Rectal smooth muscle tissue (tissue), 1 donor: ENCODE results near the gene MMP28.
"Not testable (repeated sequence)": the region's sequence is repeated elsewhere in the genome, so short reads cannot be mapped to it uniquely, and the experiment has no call there.

Experiments
- H3K27ac ChIP-seq: one replicate; pipeline ENCODE4 v1.7.0; 2013; ENCODE audit warnings: low read depth, low read length, inconsistent platforms
- H3K27me3 ChIP-seq: one replicate; pipeline ENCODE4 v1.7.0; 2013; ENCODE audit warnings: low read length; ENCODE audit not compliant: control insufficient read depth, insufficient read depth
- H3K36me3 ChIP-seq: one replicate; pipeline ENCODE4 v1.7.0; 2013; ENCODE audit warnings: low read length; ENCODE audit not compliant: control insufficient read depth, insufficient read depth
- H3K4me1 ChIP-seq: one replicate; pipeline ENCODE4 v1.7.0; 2013; ENCODE audit warnings: low read length; ENCODE audit not compliant: control insufficient read depth, insufficient read depth
- H3K4me3 ChIP-seq: one replicate; pipeline ENCODE4 v1.7.0; 2013; ENCODE audit warnings: low read length
- H3K9ac ChIP-seq: one replicate; pipeline ENCODE4 v1.7.0; 2013; ENCODE audit warnings: low read length

Gene MMP28

DNA sequence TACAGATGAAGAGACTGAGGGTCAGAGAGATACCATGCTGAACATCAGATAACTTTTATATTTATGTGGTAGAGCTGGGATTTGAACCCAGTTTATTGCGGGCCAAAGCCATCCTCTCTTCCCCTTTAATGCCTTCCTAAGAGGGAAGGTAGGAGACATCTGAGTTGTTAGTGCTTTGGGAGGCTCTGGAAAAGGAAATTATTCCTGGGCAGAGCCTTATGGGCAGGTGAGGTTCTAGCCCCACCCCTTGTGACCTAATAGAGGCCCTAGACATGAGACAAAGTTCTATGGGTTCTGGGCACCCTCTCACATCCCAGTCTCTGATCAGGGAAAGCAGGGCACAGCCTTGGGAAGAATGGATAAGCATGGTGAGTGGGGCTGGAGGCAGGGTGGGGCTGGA, 34.9 kb downstream of the MMP28 start, which contains the start of gene C17orf50:
Gene C17orf50, plus strand, starts transcription at position 301 of the 400 bp plus-strand sequence. Its CDS starts 55 bp downstream, at position 356.
- H3K36me3 ChIP-seq = no peaks in the 10 kb centered on the region
- no peak within 1 kb of the TSS for H3K9ac ChIP-seq
- H3K4me1 ChIP-seq = peaks cover 2% of the 10 kb centered on the region
- H3K4me3 ChIP-seq = no peak within 1 kb of the TSS
- H3K27me3 ChIP-seq = no peaks in the 10 kb centered on the region
- H3K27ac ChIP-seq = no peak within 1 kb of the TSS

DNA sequence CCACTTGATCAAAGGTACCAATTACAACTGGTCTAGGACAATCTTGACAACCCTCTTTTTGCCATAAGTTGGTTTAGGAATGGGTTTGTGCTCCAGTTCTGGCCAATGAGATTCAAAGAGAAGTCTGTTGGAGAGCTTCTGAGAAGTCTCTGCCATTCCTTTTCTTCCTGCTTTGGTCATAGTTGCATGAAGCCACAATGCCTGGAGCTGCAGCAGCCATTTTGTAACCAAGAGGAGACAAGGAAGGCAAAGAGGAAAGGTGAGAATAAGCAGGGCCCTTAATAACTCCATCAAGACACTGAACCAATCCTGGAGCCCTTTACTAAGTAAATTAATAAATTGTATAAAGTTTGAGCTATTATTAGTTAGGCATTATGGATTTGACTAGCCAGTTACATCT, 38.2 kb downstream of the MMP28 start:
- Histone ChIP-seq H3K4me3 (no peak overlapping the region), H3K36me3 (no peaks in the 10 kb centered on the region), H3K27ac (no peak overlapping the region), H3K4me1 (peaks cover 4% of the 10 kb centered on the region), H3K9ac (no peak overlapping the region), H3K27me3 (peaks cover 4% of the 10 kb centered on the region)

DNA sequence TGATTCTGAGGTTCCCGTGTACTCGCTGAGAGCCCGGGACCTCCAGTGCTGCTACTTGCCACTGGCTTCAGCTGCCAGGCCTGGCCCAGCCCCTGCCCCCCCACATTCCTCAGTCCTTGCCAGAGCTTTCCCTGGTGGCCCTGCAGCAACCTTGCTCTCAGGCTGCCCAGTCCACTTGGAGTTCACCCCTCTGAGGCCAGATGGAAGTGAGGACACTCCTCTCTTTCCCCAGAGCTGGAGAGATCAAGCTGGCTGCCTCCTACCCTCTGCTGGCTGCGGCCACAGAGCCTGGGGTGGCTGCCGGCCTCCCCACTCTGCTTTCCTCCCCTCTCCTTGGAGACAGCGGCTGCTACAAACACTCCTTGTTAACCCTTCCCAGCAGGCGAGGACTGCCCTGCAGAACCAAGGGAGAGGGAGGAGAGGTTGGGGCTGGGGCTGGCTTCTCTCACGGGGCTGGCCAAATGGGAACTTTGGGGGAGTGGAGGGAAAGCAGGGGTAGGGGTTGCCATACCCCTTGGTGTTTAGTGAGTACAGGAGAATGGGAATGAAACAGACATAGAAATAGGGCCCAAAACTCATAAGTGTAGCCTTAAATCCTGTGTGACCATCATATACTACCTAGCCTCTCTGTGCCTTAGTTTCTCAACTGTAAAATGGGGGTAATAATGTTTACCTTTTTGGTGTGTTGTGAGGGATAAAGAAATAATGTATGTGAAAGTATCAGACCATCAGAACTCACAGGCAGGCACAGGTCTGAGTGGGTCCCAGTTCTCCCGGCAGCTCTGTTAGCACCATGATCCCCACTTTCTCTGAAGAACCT, 42.3 kb downstream of the MMP28 start, which contains the start of gene GAS2L2:
Gene GAS2L2, minus strand, starts transcription at position 295 of the 820 bp plus-strand sequence. CDS start 389 bp downstream, outside the sequence.
- H3K4me3 ChIP-seq = peak within 1 kb of the TSS; percentile 32
- peaks cover 4% of the 10 kb centered on the region for H3K4me1 ChIP-seq
- peaks cover 20% of the 10 kb centered on the region for H3K27me3 ChIP-seq
- no peaks in the 10 kb centered on the region for H3K36me3 ChIP-seq
- H3K9ac ChIP-seq = no peak within 1 kb of the TSS
- no peak within 1 kb of the TSS for H3K27ac ChIP-seq

DNA sequence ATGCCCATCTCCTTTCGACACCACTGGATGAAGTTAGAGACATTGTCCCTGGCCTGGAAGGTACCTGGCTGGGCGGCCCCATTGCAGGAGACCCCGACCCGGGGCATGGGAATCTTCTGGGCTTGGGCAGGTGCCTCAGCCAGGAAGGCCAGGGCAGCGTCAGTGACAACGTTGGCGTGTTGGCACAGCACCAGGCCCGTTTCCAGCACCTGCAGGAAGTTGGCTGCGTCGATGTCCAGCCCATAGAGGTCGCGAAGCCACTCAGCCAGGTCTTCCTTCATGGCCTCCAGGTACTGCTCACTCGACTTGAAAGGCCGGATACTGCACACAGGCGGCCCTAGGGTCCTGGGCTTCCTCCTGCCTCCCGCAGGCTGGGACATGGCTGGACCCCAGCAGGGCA, 43.0 kb downstream of the MMP28 start:
- Histone ChIP-seq H3K4me1 (peaks cover 4% of the 10 kb centered on the region), H3K4me3 (peak overlapping the region; percentile 32), H3K9ac (no peak overlapping the region), H3K27ac (no peak overlapping the region), H3K27me3 (peaks cover 24% of the 10 kb centered on the region), H3K36me3 (no peaks in the 10 kb centered on the region)

GRCh38 chr17:35751541-35751940, 43.9 kb downstream of the MMP28 start:
- H3K4me1 ChIP-seq, H3K9ac ChIP-seq, H3K36me3 ChIP-seq, H3K4me3 ChIP-seq, H3K27ac ChIP-seq: not testable (repeated sequence)
- peaks cover 24% of the 10 kb centered on the region for H3K27me3 ChIP-seq

- no peak overlapping the region for H3K27ac ChIP-seq
- no peak overlapping the region for H3K4me3 ChIP-seq
- no peak overlapping the region for H3K9ac ChIP-seq
- H3K36me3 ChIP-seq = no peaks in the 10 kb centered on the region
- H3K27me3 ChIP-seq = peaks cover 24% of the 10 kb centered on the region
- peaks cover 4% of the 10 kb centered on the region for H3K4me1 ChIP-seq
These were observed 44.7 kb downstream of the MMP28 start for GRCh38 chr17:35750526-35751395.

- Histone ChIP-seq H3K36me3 (no peaks in the 10 kb centered on the region), H3K9ac (no peak overlapping the region), H3K27me3 (peaks cover 27% of the 10 kb centered on the region), H3K4me3 (no peak overlapping the region), H3K4me1 (peaks cover 4% of the 10 kb centered on the region), H3K27ac (no peak overlapping the region)
These were observed 45.7 kb downstream of the MMP28 start for GRCh38 chr17:35749560-35750412.

DNA sequence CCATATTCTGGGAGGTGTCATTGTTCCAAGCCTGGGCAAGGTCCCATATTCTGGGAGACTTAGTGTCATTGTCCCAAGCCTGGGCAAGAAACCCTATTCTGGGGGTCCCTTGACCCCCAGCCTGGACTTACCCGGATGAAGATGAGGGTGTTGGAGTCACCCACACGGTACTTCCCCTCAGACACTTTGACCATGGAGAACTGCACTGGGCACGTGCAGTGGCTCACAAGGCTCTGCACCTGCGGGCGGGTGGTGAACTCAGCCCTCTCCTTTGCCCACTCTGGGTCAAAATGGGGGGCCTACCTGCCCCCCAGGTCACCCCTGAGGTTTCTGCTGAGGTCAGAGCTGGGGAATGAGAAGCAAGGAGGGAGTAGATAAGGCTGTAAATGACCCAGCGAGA, 46.5 kb downstream of the MMP28 start:
- Histone ChIP-seq H3K4me3 (no peak overlapping the region), H3K9ac (no peak overlapping the region), H3K27me3 (peaks cover 30% of the 10 kb centered on the region)

GRCh38 chr17:35748341-35748841, 47.0 kb downstream of the MMP28 start:
- Histone ChIP-seq H3K27ac (no peak overlapping the region), H3K36me3 (no peaks in the 10 kb centered on the region), H3K27me3 (peaks cover 36% of the 10 kb centered on the region)

More for the DNA sequence above, 46.5 kb downstream of the MMP28 start:
- Histone ChIP-seq H3K36me3 (no peaks in the 10 kb centered on the region), H3K27ac (no peak overlapping the region), H3K4me1 (peaks cover 4% of the 10 kb centered on the region)

DNA sequence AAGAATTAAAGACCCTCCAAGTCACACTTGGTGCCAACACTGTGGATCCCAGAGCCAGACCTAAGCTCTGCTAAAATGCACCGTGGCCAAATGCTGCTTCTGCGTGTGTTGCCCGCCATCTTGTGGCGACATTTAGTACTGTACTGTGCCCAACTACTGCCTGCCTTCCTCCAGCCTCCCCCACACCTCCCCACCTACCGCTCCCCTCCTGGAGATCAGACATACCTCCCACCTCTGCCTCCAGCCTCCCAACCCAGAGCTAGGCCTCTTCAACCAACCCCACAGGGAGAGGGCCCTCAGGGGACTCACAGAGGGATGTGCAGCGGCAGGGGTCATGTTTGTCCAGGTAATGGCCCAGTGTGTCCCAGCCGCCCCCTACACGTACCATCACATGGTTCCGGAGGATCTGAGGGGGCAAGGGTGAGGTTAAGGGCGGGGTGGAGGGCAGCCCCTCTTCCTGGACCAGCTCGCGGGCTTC, 47.9 kb downstream of the MMP28 start:
- peaks cover 35% of the 10 kb centered on the region for H3K27me3 ChIP-seq
- H3K4me3 ChIP-seq = no peak overlapping the region
- H3K27ac ChIP-seq = no peak overlapping the region
- no peaks in the 10 kb centered on the region for H3K36me3 ChIP-seq
- no peak overlapping the region for H3K9ac ChIP-seq
- H3K4me1 ChIP-seq = no peaks in the 10 kb centered on the region

More at GRCh38 chr17:35748341-35748841, 47.0 kb downstream of the MMP28 start:
- Histone ChIP-seq H3K4me1 (peaks cover 4% of the 10 kb centered on the region), H3K9ac (no peak overlapping the region), H3K4me3 (no peak overlapping the region)

- no peaks in the 10 kb centered on the region for H3K36me3 ChIP-seq
- no peak overlapping the region for H3K9ac ChIP-seq
- no peak overlapping the region for H3K4me3 ChIP-seq
- H3K4me1 ChIP-seq = no peaks in the 10 kb centered on the region
- H3K27ac ChIP-seq = no peak overlapping the region
- peaks cover 45% of the 10 kb centered on the region for H3K27me3 ChIP-seq
These were observed 49.6 kb downstream of the MMP28 start for GRCh38 chr17:35745749-35746320.
